PC-3 (cell line): Measurements from ENCODE around the gene SULF2. TPM values are rescaled to one million over a fixed set of nuclear protein-coding genes. Genes with fewer than 3 reads are reported as not detected.

Experiments used
- ATAC-seq: fragments of 200-7000 bp; cut with Tn5 transposase; 2 replicates; pipeline ENCODE4 v1.9.1; 2020; ENCODE audit warnings: mild to moderate bottlenecking, moderate library complexity
- BruUV-seq: library from RNA; stranded (reverse); fragments of 400-500 nt; replicated peaks from 2 replicates; lab custom pipeline; 2021; lab: Mats Ljungman, UMichigan
- CTCF ChIA-PET: fragments of 300-600 bp; sonication (Branson Sonifier 250); formaldehyde crosslinking; loops from one replicate; lab custom pipeline; 2022; ENCODE audit warnings: antibody characterized with exemption; lab: Charles Lee
- POLR2A ChIA-PET: fragments of 300-600 bp; sonication (Branson Sonifier 250); formaldehyde crosslinking; loops from one replicate; lab custom pipeline; 2022; ENCODE audit warnings: antibody characterized with exemption; ENCODE audit not compliant: unreplicated experiment; lab: Charles Lee
- DNase-seq: peaks from one replicate; pipeline ENCODE4 v3.0.0-alpha.2; 2015
- H2AFZ ChIP-seq: fragments of 300-600 bp; sonication (generic); 2 replicates; pipeline ENCODE4 v1.6.0; 2016; ENCODE audit warnings: antibody characterized with exemption, low read length
- H3F3A ChIP-seq: fragments of 300-600 bp; sonication (generic); one replicate; pipeline ENCODE4 v1.6.0; 2017; ENCODE audit warnings: antibody characterized with exemption, low read length, control low read depth, mild to moderate bottlenecking; ENCODE audit not compliant: unreplicated experiment
- H3K27ac ChIP-seq: fragments of 300-600 bp; sonication (generic); 2 replicates; pipeline ENCODE4 v1.5.1; 2016; ENCODE audit warnings: mild to moderate bottlenecking, low read length
- H3K27me3 ChIP-seq: fragments of 300-600 bp; sonication (generic); 2 replicates; pipeline ENCODE4 v1.6.1; 2016; ENCODE audit warnings: low read length, mixed read lengths
- H3K36me3 ChIP-seq: fragments of 300-600 bp; sonication (generic); 2 replicates; pipeline ENCODE4 v1.6.1; 2016; ENCODE audit warnings: low read depth, mixed run types, low read length, mixed read lengths
- H3K4me1 ChIP-seq: fragments of 300-600 bp; sonication (generic); 2 replicates; pipeline ENCODE4 v1.5.1; 2016; ENCODE audit warnings: low read length; ENCODE audit not compliant: insufficient read depth
- H3K4me2 ChIP-seq: fragments of 300-600 bp; sonication (generic); 2 replicates; pipeline ENCODE4 v1.6.0; 2016; ENCODE audit warnings: low read length
- H3K4me3 ChIP-seq: fragments of 300-600 bp; sonication (generic); 2 replicates; pipeline ENCODE4 v1.5.1; 2016; ENCODE audit warnings: mild to moderate bottlenecking, low read length, mixed read lengths
- H3K79me2 ChIP-seq: fragments of 300-600 bp; sonication (generic); 2 replicates; pipeline ENCODE4 v1.6.1; 2017; ENCODE audit warnings: low read length, mixed read lengths
- H3K9ac ChIP-seq: fragments of 300-600 bp; sonication (generic); 2 replicates; pipeline ENCODE4 v1.6.0; 2016; ENCODE audit warnings: mild to moderate bottlenecking, low read length
- H3K9me2 ChIP-seq: fragments of 300-600 bp; sonication (generic); replicated peaks from 2 replicates; pipeline ENCODE4 v1.6.1; 2016; ENCODE audit warnings: mixed run types, low read length, mixed read lengths
- H3K9me3 ChIP-seq: fragments of 300-600 bp; sonication (generic); 2 replicates; pipeline ENCODE4 v1.6.1; 2016; ENCODE audit warnings: low read length, mixed read lengths
- H4K20me1 ChIP-seq: fragments of 300-600 bp; sonication (generic); 2 replicates; pipeline ENCODE4 v1.6.1; 2016; ENCODE audit warnings: low read length, mixed read lengths
- CTCF ChIP-seq: fragments of 300-600 bp; sonication (generic); conservative IDR thresholded peaks from 2 replicates; pipeline ENCODE4 v1.5.1; 2017; ENCODE audit warnings: antibody characterized with exemption, low read depth, mild to moderate bottlenecking, low read length
- EZH2 ChIP-seq: fragments of 300-600 bp; sonication (generic); IDR thresholded peaks from one replicate; pipeline ENCODE4 v1.6.1; 2017; ENCODE audit warnings: antibody characterized with exemption, mild to moderate bottlenecking, low read length; ENCODE audit not compliant: unreplicated experiment
- EZH2phosphoT487 ChIP-seq: fragments of 300-600 bp; sonication (generic); IDR thresholded peaks from 2 replicates; pipeline ENCODE4 v1.6.1; 2018; ENCODE audit warnings: mild to moderate bottlenecking, antibody characterized with exemption, low read length, borderline replicate concordance
- intact Hi-C: fragments of 100-400 bp; cut with micrococcal nuclease; formaldehyde crosslinking; loops from 2 replicates; pipeline ENCODE4 v1.9.0; 2023
- total RNA-seq: library from RNA; depleted of rRNA; stranded (reverse); fragments of >200 nt; gene quantifications from 2 replicates; pipeline ENCODE4 v1.2.3, GENCODE V29; 2014

The SULF2 gene
- total RNA-seq, 1 experiment from 2014 or later, result 340 TPM

GRCh38 chr20:47810116-47810677 is 24.9 kb upstream of the SULF2 start:
- CTCF ChIA-PET, result no interaction called here
- Histone ChIP-seq H3F3A (no peaks in the 10 kb centered on the region), H3K4me2 (peak overlapping the region; percentile 68), H3K27ac (peak overlapping the region; percentile 97), H3K36me3 (no peaks in the 10 kb centered on the region), H3K79me2 (0 out of 2 replicates have a peak, but pooled peaks cover 8% of the 10 kb centered on the region), H3K27me3 (no peaks in the 10 kb centered on the region), H4K20me1 (no peaks in the 10 kb centered on the region), H3K9ac (peak overlapping the region; percentile 81), H3K9me2 (no peaks in the 10 kb centered on the region), H3K9me3 (no peaks in the 10 kb centered on the region), H3K4me1 (peaks cover 47% of the 10 kb centered on the region), H2AFZ (no peak overlapping the region), H3K4me3 (peak overlapping the region; percentile 13; the same call in 1 of the 2 replicates)
- POLR2A ChIA-PET, result interaction anchor here (0.8 to 1.4 kb wide), 4 partner anchors 8 to 119 kb away, joined by 4 to 28 read pairs (median 10); no protein-coding TSS in a partner anchor
- no peak for TF ChIP-seq EZH2phosphoT487
- no peak for TF ChIP-seq CTCF
- TF ChIP-seq EZH2, result no peak
- intact Hi-C loops, result loop anchor here (10.0 kb wide), 1 partner anchor 115 kb away; no protein-coding TSS in a partner anchor
- ATAC-seq (peak; percentile 11), DNase-seq (no peak)
- TSS peak; percentile 89 for BruUV-seq

GRCh38 chr20:47809161-47809960 is 24.1 kb upstream of the SULF2 start:
- no peak for TF ChIP-seq EZH2phosphoT487
- no peak for TF ChIP-seq CTCF
- no peak for TF ChIP-seq EZH2
- CTCF ChIA-PET, result interaction anchor here (1.2 kb wide), 1 partner anchor 84 kb away, joined by 3 read pairs; no protein-coding TSS in a partner anchor
- Histone ChIP-seq H3K4me3 (no peak overlapping the region; the same call in 1 of the 2 replicates), H3K9me2 (no peaks in the 10 kb centered on the region), H3K9me3 (no peaks in the 10 kb centered on the region), H3K36me3 (no peaks in the 10 kb centered on the region), H3K27me3 (no peaks in the 10 kb centered on the region), H3K79me2 (0 out of 2 replicates have a peak, but pooled peaks cover 8% of the 10 kb centered on the region), H3K9ac (peak overlapping the region; percentile 85), H3K27ac (peak overlapping the region; percentile 97), H2AFZ (0 out of 2 replicates have a peak overlapping the region, but pooled peaks have one; percentile 2), H4K20me1 (no peaks in the 10 kb centered on the region), H3K4me2 (peak overlapping the region; percentile 68), H3F3A (no peaks in the 10 kb centered on the region), H3K4me1 (peaks cover 43% of the 10 kb centered on the region)
- ATAC-seq (peak; percentile 92), DNase-seq (peak; percentile 99)
- POLR2A ChIA-PET, result interaction anchor here (0.6 to 1.4 kb wide), 7 partner anchors 8 to 829 kb away, joined by 3 to 28 read pairs (median 4); no protein-coding TSS in a partner anchor
- TSS peak; percentile 96 for BruUV-seq
- intact Hi-C loops, result loop anchor here (1.0 kb wide), 2 partner anchors 8 to 14 kb away; no protein-coding TSS in a partner anchor
